GM18873 (cell line): ENCODE results near the gene SRP9.
"Not testable (repeated sequence)": the region's sequence is repeated elsewhere in the genome, so short reads cannot be mapped to it uniquely, and the experiment has no call there.

Experiments
- ATAC-seq: cut with Tn5 transposase; IDR thresholded peaks from one replicate; pipeline ENCODE4 v1.9.1; 2021; ENCODE audit warnings: mild to moderate bottlenecking, moderate library complexity, moderate number of reproducible peaks; ENCODE audit not compliant: unreplicated experiment, low FRiP score

Gene SRP9

DNA sequence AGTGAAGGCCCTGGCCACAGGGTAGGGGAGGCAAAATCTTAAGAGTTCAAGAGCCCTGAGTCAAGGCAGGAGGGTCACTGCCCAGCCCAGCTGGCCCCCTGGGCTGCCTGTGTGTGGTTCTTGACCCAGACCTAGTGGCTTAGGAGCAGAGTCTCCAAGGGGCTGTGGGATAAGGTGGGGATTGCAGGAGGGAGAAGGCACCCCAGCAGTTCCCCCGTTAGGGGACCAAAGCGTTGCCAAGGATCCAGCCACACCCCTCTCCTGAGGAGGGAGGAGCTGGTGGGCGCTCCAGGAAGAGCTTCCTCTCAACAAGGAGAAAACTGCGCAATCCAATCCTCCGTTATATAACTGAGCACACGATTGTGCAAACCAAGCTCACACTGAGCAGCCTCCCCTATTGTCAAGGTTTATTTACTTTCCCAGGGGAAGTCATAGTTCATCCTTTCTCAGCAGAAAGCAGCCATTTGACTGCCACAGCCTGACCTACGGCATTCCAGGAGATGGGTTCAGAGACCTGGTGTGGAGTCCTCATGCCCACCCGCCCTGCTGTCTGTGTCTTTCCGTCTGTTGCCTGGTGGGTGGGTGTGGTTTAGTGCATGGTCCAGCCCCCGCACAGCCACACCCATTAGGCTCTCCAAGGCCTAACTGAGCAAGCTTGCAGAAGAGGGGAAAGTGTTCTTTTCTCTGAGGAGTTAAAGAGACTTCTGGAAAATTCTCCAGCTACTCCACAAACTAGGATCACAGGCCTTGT, 35.8 kb downstream of the SRP9 start:
- no peak for ATAC-seq

DNA sequence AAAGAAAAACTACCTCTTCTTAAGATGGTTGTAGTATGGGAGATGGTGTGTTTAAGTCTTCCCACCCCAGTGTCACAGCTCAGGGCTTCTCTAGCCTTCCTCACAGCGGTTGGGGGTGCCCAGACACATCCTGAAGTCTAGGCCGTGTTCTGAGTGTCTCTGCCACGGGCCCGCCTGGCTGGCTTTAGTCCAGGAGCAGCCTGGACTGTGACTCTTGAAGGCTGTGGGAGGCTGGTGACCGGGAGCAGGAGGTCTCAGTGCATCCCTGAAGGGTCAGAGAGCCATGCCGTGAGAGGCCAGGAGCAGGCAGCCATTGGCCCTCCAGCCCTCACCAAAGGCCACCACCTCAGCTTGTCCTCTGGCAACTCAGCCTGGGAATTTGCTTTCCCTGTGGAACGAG, 36.8 kb downstream of the SRP9 start:
- ATAC-seq, result no peak

DNA sequence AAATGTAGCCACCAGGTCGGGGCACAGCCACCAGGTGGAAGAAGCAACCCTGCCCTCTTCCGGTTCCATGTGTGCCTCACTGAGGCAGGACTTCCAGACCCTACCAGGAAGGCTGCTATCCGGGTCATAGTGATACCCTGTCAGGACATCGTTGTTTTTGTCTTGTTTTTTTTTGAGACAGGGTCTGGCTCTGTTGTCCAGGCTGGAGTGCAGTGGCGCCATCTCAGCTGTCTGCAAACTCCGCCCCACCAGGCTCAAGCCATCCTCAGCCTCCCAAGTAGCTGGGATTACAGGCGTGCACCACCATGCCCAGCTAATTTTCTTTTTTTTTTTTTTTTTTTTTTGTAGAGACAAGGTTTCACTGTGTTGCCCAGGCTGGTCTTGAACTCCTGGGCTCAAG, 37.5 kb downstream of the SRP9 start:
- ATAC-seq, result not testable (repeated sequence)

- no peak for ATAC-seq
These were observed 38.0 kb downstream of the SRP9 start for GRCh38 chr1:225815526-225816178.

DNA sequence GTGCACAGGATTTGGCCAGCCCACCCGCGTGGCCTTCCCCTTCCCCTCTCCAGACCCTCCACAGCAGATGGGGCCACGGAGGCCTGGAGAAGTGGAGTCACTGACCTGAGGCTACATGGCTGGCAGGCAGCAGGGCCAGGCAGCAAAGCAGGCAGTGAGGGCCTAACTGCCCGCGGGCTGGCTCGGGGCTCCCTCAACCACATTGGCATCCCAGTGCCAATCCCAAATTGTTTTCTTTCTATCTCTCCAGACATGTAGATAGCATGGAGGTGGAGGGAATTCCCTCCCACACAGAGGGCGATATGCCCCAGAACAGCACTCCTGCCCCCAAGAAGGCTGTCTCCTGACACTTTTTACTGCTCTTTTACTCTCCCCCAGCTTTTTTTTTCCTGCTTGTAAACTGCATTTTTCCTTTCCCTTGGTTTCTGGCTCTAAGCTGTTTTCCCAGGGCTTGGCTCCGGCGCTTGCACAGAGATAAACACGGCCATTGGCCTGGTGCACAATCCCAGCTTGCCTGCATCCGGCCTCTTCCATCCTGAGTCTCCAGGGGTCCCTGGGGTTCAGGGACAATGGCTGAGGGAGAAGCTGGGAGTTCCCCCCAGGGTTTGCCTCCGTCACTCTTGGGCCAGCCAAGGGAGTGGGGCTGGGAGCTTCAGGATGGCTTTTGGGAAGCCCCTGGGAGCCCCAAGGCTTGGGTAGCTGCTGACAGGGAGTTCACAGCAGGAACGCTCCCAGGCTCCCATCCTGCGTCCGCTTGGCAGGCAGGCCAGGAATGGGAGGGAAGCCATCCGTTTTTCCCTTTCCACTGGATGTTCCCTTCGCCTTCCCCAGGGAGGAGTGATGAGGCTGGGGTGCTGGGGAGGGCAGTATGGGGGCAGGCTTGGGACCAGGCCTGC, 39.3 kb downstream of the SRP9 start:
- no peak for ATAC-seq

DNA sequence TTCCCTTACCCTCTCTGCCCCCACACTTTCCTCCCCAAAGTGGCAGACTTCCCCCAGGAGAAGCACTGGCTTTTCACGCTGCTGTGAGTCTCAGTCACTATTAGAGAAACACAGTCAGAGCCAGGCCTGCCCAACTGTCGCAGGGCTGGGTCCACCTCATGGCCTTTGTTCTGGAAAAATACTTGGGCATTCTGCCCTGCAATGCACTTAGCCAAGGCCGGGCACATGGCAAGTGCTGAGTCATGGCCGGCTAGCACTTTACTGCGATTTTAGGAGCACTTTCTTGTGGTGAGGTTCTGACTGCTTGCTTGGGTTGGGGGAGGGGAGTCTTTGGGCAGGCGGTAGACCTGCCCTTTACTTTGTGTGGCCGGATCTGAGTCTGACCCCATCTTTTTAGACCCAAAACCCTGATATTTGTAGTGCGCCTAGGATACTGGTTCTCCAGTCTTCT, 40.0 kb downstream of the SRP9 start:
- no peak for ATAC-seq

GRCh38 chr1:225818229-225818628, 40.6 kb downstream of the SRP9 start:
- no peak for ATAC-seq

GRCh38 chr1:225819346-225820192, 41.9 kb downstream of the SRP9 start:
- ATAC-seq, result no peak

DNA sequence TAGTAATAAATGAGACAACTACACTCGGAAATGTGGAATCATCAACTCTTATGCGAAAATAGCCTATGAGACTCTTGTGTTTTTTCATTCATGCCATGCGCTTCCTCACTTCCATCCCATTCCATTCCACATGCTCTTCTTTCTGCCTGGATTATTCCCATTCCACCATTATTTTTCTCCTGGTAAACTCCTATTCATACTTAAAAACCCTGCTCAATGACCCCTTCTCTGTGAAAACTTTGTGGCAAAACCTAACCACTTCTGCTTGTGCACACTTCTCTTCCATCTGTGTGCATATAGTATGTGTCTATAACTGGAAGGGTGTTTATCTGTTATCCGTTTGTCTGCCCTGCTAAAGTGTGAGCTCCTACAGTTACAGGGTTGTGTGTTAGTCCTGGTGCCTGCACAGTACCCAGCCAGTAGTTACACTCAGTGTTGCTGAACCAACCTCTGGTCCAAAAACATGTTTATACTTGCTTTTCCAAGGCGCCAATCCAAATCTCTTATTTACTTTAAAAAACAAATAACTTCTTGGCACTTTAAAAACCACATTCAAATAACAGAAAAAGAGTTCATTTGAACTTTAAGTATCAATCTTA, 43.0 kb downstream of the SRP9 start:
- ATAC-seq, result no peak

GRCh38 chr1:225822655-225823403, 45.2 kb downstream of the SRP9 start:
- no peak for ATAC-seq

DNA sequence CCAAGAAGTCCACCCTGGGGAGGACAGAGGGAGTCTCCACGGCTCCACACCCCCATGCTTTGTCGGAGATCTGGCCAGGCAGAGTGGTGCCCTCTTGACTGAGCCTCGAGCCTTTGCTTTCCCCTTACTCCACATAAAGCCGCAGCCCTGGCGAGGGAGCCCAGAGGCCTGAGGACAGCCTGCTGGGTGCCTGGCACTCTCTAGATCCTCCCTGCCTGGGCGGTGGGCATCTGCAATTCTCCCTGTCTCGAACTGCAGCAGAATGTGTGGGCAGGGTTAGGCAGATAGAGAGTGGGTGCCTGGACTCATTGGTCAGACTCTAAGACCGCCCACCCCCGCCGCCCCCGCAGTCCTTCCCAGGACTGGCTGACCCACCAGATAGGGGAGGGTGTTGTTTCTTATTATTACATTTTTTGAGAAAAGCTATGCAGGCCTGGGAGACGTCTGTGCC, 46.2 kb downstream of the SRP9 start:
- no peak for ATAC-seq

DNA sequence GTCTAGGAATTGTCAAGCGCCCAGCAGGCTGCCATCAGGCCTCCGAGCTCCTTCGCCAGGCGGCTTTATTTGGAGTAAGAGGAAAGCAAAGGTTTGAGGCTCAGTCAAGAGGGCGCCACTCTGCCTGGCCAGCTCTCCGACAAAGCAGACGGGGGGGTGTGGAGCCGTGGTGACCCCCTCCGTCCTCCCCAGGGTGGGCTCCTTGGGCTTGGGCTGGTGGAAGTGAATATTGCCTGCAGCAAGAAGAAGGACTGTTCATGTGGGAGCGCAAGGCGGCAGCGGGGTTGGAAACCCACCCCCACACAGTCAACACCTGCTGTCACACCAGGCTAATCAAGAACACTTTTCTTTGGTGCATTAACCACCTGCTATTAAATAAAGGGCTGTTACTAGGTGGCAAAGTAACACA, 46.9 kb downstream of the SRP9 start:
- ATAC-seq, result no peak

GRCh38 chr1:225825078-225825477, 47.5 kb downstream of the SRP9 start:
- ATAC-seq, result no peak

- ATAC-seq, result no peak
These were observed 48.0 kb downstream of the SRP9 start for GRCh38 chr1:225825607-225826007.

DNA sequence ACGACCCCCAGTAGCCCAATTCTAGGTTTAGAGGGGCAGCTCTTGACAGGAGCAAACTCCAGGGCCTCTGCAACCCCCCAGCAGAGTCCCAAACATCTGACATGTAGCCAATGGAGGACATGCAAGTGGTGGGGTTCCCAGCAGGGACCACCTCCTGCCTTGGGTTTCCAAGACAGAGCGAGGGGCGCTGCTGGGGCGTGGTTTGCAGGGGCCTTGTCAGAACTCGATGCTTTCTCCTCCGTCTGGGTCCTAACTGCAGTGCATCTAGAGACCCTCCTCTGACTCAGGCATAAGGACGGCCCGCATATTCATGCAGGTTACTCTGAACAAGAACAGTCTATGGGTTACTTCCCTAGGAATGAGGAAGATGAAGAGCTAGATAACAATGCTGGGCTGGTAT, 49.5 kb downstream of the SRP9 start:
- ATAC-seq, result no peak

DNA sequence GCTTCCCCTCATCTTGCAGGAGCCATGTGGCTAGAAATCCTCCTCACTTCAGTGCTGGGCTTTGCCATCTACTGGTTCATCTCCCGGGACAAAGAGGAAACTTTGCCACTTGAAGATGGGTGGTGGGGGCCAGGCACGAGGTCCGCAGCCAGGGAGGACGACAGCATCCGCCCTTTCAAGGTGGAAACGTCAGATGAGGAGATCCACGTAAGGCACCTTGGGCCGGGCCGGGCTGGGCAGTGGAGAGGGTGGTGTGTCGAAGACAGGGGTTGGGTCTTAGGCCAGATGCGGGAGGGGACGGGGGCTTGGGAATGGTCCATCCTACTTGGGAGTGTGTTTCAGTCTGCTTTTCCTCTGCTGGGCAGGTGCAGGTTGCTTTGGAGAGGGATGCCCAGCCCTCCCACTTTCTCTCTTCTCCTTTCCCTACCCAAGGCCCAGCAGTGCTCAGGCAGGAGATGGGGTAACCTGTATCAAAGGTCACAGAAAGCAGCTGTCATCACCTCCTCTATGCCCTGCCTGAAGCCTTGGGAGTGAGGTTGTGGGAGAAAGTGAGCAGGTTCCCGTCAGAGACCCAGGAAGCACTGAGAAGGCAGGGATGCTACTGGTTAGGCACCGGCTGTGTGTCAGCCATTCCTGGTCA, 51.2 kb downstream of the SRP9 start:
- no peak for ATAC-seq

- no peak for ATAC-seq
These were observed 53.2 kb downstream of the SRP9 start for GRCh38 chr1:225830841-225831240.
